HEK293T (cell line): ENCODE data around the gene CCDC134.

ENCODE experiments used
- CTCF ChIA-PET: fragments of 350-600 bp; formaldehyde crosslinking; extraction: SDS; loops from one replicate; lab custom pipeline; 2021; ENCODE audit warnings: antibody characterized with exemption, inconsistent platforms; lab: Yijun Ruan, JAX
- POLR2A ChIA-PET: fragments of 350-600 bp; formaldehyde crosslinking; extraction: SDS; loops from one replicate; lab custom pipeline; 2020; ENCODE audit warnings: antibody characterized with exemption, inconsistent platforms; lab: Yijun Ruan, JAX
- DNase-seq: peaks from one replicate; pipeline ENCODE4 v3.0.0; 2012; ENCODE audit warnings: mixed read lengths; ENCODE audit errors: extremely low spot score
- ARNT ChIP-seq: fragments of 450-650 bp; IDR thresholded peaks from 2 replicates; pipeline ENCODE4 v1.6.1; 2017; ENCODE audit warnings: mild to moderate bottlenecking
- BHLHE40 ChIP-seq: fragments of 450-650 bp; IDR thresholded peaks from 2 replicates; pipeline ENCODE4 v1.6.1; 2016; ENCODE audit warnings: mild to moderate bottlenecking, moderate library complexity, borderline replicate concordance
- CTBP1 ChIP-seq: fragments of 450-650 bp; IDR thresholded peaks from 2 replicates; pipeline ENCODE4 v1.6.1; 2016; ENCODE audit warnings: borderline replicate concordance
- ELF4 ChIP-seq: fragments of 450-650 bp; IDR thresholded peaks from 2 replicates; pipeline ENCODE4 v1.6.1; 2017; ENCODE audit warnings: antibody characterized with exemption
- FOXA1 ChIP-seq: fragments of 450-650 bp; IDR thresholded peaks from 2 replicates; pipeline ENCODE4 v1.6.1; 2016; ENCODE audit warnings: mild to moderate bottlenecking
- FOXK2 ChIP-seq: fragments of 450-650 bp; IDR thresholded peaks from 2 replicates; pipeline ENCODE4 v1.6.1; 2016; ENCODE audit warnings: mild to moderate bottlenecking
- FOXM1 ChIP-seq: fragments of 450-650 bp; IDR thresholded peaks from 2 replicates; pipeline ENCODE4 v1.6.1; 2017; ENCODE audit warnings: mild to moderate bottlenecking, borderline replicate concordance
- HDGF ChIP-seq: fragments of 450-650 bp; IDR thresholded peaks from 2 replicates; pipeline ENCODE4 v1.6.1; 2017; ENCODE audit warnings: antibody characterized with exemption, borderline replicate concordance
- L3MBTL2 ChIP-seq: fragments of 450-650 bp; conservative IDR thresholded peaks from 2 replicates; pipeline ENCODE4 v1.6.1; 2016; ENCODE audit warnings: mild to moderate bottlenecking
- LEF1 ChIP-seq: fragments of 450-650 bp; IDR thresholded peaks from 2 replicates; pipeline ENCODE4 v1.6.1; 2017; ENCODE audit warnings: mild to moderate bottlenecking, borderline replicate concordance
- NFRKB ChIP-seq: fragments of 450-650 bp; IDR thresholded peaks from 2 replicates; pipeline ENCODE4 v1.6.1; 2016; ENCODE audit warnings: mild to moderate bottlenecking, moderate library complexity
- PKNOX1 ChIP-seq: fragments of 450-650 bp; IDR thresholded peaks from 2 replicates; pipeline ENCODE4 v1.6.1; 2016
- SP1 ChIP-seq: fragments of 450-650 bp; IDR thresholded peaks from 2 replicates; pipeline ENCODE4 v1.6.1; 2017
- SUZ12 ChIP-seq: fragments of 450-650 bp; IDR thresholded peaks from 2 replicates; pipeline ENCODE4 v1.6.1; 2016; ENCODE audit warnings: mild to moderate bottlenecking
- TARDBP ChIP-seq: fragments of 450-650 bp; IDR thresholded peaks from 2 replicates; pipeline ENCODE4 v1.6.1; 2016
- ZNF384 ChIP-seq: fragments of 450-650 bp; IDR thresholded peaks from 2 replicates; pipeline ENCODE4 v1.6.1; 2016

Gene CCDC134

GRCh38 chr22:41772198-41772597, 28.3 kb upstream of the CCDC134 start:
- ChIA-PET CTCF (interaction anchor here (0.6 to 1.7 kb wide), 2 partner anchors 8 to 251 kb away, joined by 4 to 5 read pairs; no protein-coding TSS in a partner anchor), POLR2A (interaction anchor here (1.5 kb wide), 1 partner anchor 28 kb away, joined by 4 read pairs; the partner anchor contains the start of gene CCDC134)
- TF ChIP-seq L3MBTL2 (no peak), HDGF (no peak), SP1 (no peak), SUZ12 (no peak)
- DNase-seq, result no peak

- POLR2A ChIA-PET, result interaction anchor here (0.7 to 1.5 kb wide), 2 partner anchors 10 to 28 kb away, joined by 3 to 4 read pairs; partner anchors contain the start of gene CCDC134
- TF ChIP-seq ELF4 (no peak), HDGF (no peak), BHLHE40 (no peak), NFRKB (no peak)
- no peak for DNase-seq
- CTCF ChIA-PET, result interaction anchor here (0.6 to 1.7 kb wide), 3 partner anchors 8 to 252 kb away, joined by 4 to 5 read pairs (median 5); no protein-coding TSS in a partner anchor
Observed at GRCh38 chr22:41772645-41773044, 27.8 kb upstream of the CCDC134 start.

- ChIA-PET POLR2A (interaction anchor here (1.2 to 2.2 kb wide), 2 partner anchors 24 to 25 kb away, joined by 3 to 12 read pairs; partner anchors contain the start of gene CCDC134), CTCF (interaction anchor here (0.7 kb wide), 1 partner anchor 21 kb away, joined by 3 read pairs; no protein-coding TSS in a partner anchor)
- no peak for DNase-seq
- TF ChIP-seq FOXM1 (no peak), SUZ12 (no peak), ARNT (no peak), FOXK2 (no peak), BHLHE40 (no peak), FOXA1 (no peak), TARDBP (no peak), SP1 (no peak), ZNF384 (no peak), ELF4 (no peak), HDGF (no peak), PKNOX1 (no peak), NFRKB (no peak), L3MBTL2 (no peak), CTBP1 (no peak)
Observed at GRCh38 chr22:41775338-41775737, 25.1 kb upstream of the CCDC134 start.

- TF ChIP-seq FOXA1 (no peak), ELF4 (no peak), LEF1 (no peak), FOXM1 (no peak), PKNOX1 (no peak), SP1 (no peak)
- DNase-seq, result no peak
- POLR2A ChIA-PET, result no interaction called here
- CTCF ChIA-PET, result no interaction called here
Observed at GRCh38 chr22:41775976-41776375, 24.5 kb upstream of the CCDC134 start.

GRCh38 chr22:41776381-41776780, 24.1 kb upstream of the CCDC134 start:
- TF ChIP-seq FOXM1 (no peak), FOXA1 (no peak), HDGF (no peak), LEF1 (no peak), ELF4 (no peak)
- ChIA-PET POLR2A (no interaction called here), CTCF (interaction anchor here (0.6 to 1.1 kb wide), 3 partner anchors 30 to 82 kb away, joined by 3 read pairs; no protein-coding TSS in a partner anchor)
- no peak for DNase-seq

- no peak for TF ChIP-seq SUZ12
- no peak for DNase-seq
- CTCF ChIA-PET, result no interaction called here
- POLR2A ChIA-PET, result interaction anchor here (1.5 kb wide), 1 partner anchor 54 kb away, joined by 3 read pairs; no protein-coding TSS in a partner anchor
Observed at GRCh38 chr22:41777749-41778425, 22.6 kb upstream of the CCDC134 start.

GRCh38 chr22:41779929-41780505, 20.5 kb upstream of the CCDC134 start:
- ChIA-PET POLR2A (interaction anchor here (0.8 to 2.9 kb wide), 6 partner anchors 17 to 571 kb away, joined by 3 to 19 read pairs (median 8); partner anchors contain the start of genes CCDC134 and SREBF2), CTCF (interaction anchor here (0.7 to 2.0 kb wide), 4 partner anchors 17 to 161 kb away, joined by 3 to 12 read pairs (median 4); no protein-coding TSS in a partner anchor)
- TF ChIP-seq FOXA1 (no peak), TARDBP (no peak), ELF4 (no peak), LEF1 (no peak), NFRKB (no peak), PKNOX1 (no peak), FOXK2 (no peak), HDGF (no peak), BHLHE40 (no peak), SP1 (no peak), ARNT (no peak), ZNF384 (no peak), L3MBTL2 (no peak), FOXM1 (no peak)
- no peak for DNase-seq
